Activated CD4-positive, alpha-beta T cell treated with anti-CD3 and anti-CD28 coated beads, Interleukin-2, amount 10 ng/mL, durations not matched to agents 24 days and 14 days (primary cell): ENCODE data around the gene MSI2. TPM values are rescaled to one million over a fixed set of nuclear protein-coding genes. Genes with fewer than 3 reads are reported as not detected.

Experiments
- DNase-seq: peaks from one replicate; pipeline ENCODE4 v3.0.0; 2022
- H3K27ac Mint-ChIP-seq: one replicate; pipeline ENCODE4 v1.8.0; 2022; ENCODE audit warnings: mild to moderate bottlenecking, mixed read lengths
- H3K27me3 Mint-ChIP-seq: one replicate; pipeline ENCODE4 v1.8.0; 2022; ENCODE audit warnings: mixed read lengths
- H3K36me3 Mint-ChIP-seq: one replicate; pipeline ENCODE4 v1.8.0; 2022; ENCODE audit warnings: low read depth, mild to moderate bottlenecking, mixed read lengths
- H3K4me1 Mint-ChIP-seq: one replicate; pipeline ENCODE4 v1.8.0; 2021; ENCODE audit warnings: mixed read lengths
- H3K4me3 Mint-ChIP-seq: one replicate; pipeline ENCODE4 v1.8.0; 2022; ENCODE audit warnings: mild to moderate bottlenecking, moderate library complexity, mixed read lengths
- H3K9me3 Mint-ChIP-seq: one replicate; pipeline ENCODE4 v1.8.0; 2021; ENCODE audit warnings: mixed read lengths
- intact Hi-C: fragments of 100-400 bp; cut with micrococcal nuclease; formaldehyde crosslinking; loops from one replicate; pipeline ENCODE4 v1.15.1; 2023
- total RNA-seq: library from RNA; stranded (reverse); gene quantifications from 2 replicates; pipeline ENCODE4 v1.2.3, GENCODE V29; 2022

The MSI2 gene
- total RNA-seq, 1 donor from 2014 or later = 172 TPM

DNA sequence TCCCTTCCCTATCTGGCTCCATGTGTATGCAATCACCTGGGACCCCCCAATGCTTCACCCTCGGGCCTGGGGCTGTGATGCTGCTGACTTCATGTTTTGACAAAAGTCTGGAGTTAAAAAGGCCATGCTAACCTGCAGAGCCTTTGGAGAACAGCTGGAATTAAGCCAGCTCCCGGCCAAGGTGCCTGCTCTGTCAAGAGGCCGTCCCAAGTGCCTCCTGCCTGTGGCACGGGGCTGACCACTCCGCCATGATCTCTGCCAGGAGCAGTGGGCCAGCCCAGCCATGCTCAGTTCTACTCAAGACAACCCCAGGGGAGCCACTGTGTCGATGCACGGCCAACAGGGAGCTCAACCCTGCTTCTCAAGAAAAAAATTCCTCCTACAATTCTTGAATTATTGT is 395.1 kb downstream of the MSI2 start:
- intact Hi-C loops = no loop called here
- Mint-ChIP-seq H3K4me3 (no peak overlapping the region), H3K27ac (no peak overlapping the region), H3K9me3 (no peaks in the 10 kb centered on the region), H3K36me3 (peaks cover 2% of the 10 kb centered on the region), H3K4me1 (no peaks in the 10 kb centered on the region), H3K27me3 (no peaks in the 10 kb centered on the region)
- DNase-seq = no peak

DNA sequence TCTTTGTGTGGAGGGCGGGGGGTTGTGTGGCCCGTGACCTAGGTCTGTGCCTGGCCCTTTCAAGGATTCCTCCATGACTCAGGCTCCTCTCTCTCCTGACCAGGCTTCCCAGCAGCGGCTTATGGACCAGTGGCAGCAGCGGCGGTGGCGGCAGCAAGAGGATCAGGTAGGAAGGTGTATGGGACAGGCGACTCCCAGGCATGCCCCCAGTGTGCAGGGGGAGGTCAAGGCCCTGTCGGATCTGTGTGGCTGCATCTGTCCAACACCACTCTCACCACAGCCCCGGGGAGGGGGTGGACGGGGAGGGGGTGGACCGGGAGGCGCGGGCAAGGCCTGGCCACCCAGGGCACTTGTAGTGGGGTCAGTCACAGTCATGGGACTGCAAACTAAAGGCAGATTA is 395.7 kb downstream of the MSI2 start:
- no peak overlapping the region for H3K27ac Mint-ChIP-seq
- H3K4me1 Mint-ChIP-seq = no peaks in the 10 kb centered on the region
- intact Hi-C loops = no loop called here
- H3K27me3 Mint-ChIP-seq = no peaks in the 10 kb centered on the region
- peaks cover 4% of the 10 kb centered on the region for H3K36me3 Mint-ChIP-seq
- no peaks in the 10 kb centered on the region for H3K9me3 Mint-ChIP-seq
- H3K4me3 Mint-ChIP-seq = no peak overlapping the region
- no peak for DNase-seq

DNA sequence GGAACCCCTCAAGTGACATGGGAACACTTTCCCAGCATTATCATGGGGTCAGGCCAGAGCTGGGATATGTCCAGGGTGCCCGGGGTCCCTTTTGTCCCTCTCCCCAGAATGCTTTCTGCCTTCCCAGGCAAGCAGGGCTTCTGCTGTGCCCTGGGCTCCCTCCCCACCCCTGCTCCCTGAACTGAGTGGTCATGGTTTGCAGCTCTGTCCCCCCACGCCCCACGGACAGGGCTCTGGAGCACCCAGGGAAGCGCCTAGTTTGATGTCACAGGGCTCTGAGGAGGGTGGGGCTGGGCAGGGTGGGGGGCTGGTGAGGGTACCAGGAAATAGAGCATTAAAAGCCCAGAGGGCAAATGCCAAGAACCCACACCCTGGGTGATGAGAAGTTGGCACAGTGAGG is 396.5 kb downstream of the MSI2 start:
- Mint-ChIP-seq H3K27ac (no peak overlapping the region), H3K4me1 (no peaks in the 10 kb centered on the region), H3K36me3 (peaks cover 5% of the 10 kb centered on the region), H3K27me3 (no peaks in the 10 kb centered on the region), H3K9me3 (no peaks in the 10 kb centered on the region), H3K4me3 (no peak overlapping the region)
- intact Hi-C loops = no loop called here
- no peak for DNase-seq

DNA sequence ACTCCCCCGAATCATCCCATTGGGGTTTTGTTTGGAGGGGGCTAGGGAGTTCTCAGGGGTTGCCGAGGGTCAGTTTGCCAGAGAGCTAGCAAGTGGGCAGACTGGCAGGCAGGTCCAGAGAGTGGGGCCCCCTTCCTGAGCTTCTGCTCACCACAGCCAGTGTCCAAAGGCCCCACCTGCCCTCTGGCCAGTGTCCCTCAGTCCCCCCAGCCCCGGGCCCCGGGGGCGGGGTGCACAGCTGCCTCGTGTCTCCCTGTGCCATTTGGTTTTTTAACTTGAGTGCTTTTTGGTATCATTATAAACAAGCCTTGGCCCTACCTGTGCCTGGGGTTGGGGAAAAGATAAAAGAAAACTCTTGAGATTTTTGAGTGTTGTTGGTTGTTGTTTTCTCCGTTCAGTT is 397.0 kb downstream of the MSI2 start:
- intact Hi-C loops = no loop called here
- H3K27me3 Mint-ChIP-seq = no peaks in the 10 kb centered on the region
- no peaks in the 10 kb centered on the region for H3K9me3 Mint-ChIP-seq
- no peak overlapping the region for H3K4me3 Mint-ChIP-seq
- DNase-seq = no peak
- H3K27ac Mint-ChIP-seq = no peak overlapping the region
- H3K36me3 Mint-ChIP-seq = peaks cover 5% of the 10 kb centered on the region
- H3K4me1 Mint-ChIP-seq = no peaks in the 10 kb centered on the region

DNA sequence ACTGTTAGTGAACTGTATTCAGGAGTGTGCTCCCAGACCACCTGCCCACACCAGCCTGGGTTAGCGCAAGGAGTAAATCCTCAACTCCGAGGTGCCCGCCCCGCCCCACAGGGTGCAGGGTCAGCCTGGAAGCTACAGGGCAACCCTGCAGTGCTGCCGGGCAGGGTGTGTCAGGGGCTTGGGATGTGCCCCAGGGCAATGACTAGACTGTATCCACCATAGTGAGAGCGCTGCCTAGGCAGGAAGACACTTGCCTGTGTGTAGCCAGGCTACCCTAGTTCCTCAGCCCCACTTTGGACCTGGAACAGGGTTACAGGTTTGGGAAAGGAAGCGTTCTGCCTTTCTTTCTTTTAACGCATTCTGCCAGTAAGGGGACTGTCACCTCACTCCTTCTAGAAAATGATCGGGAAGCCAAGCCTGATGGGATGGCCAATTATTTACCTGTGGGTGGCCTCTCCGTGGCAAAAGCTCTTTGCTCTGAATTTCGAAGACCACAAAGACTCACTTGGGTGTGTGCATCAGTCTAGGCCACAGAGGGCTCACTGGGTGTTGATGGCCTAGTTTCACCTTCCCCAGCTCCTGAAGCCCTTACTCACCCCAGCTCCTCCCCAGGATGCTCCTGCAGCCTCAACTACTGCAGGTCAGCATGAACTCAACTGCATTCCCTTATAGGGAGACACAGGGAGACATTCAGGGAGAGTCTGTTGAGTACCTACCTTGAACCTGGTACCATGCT is 397.9 kb downstream of the MSI2 start:
- Mint-ChIP-seq H3K9me3 (no peaks in the 10 kb centered on the region), H3K4me1 (no peaks in the 10 kb centered on the region)

DNA sequence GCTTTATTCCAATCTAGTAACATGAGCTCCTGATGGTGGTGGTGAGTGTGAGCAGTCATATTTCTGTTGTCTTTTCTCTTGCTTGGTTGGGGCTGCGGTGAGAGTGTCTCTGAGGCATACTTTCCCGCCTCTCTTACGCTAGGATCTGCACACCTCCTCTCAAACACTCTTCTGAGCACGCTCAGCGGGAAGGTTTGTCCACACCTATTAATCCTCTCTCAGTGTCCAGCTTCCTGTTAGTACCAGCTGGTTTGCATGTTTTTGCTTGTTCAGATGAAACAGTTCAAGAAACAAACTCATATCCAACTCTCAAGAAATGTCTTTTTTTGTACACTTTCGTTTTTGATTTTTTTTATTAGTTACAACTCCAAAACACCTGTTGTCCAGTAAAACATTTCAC is 399.2 kb downstream of the MSI2 start:
- no peak overlapping the region for H3K4me3 Mint-ChIP-seq
- H3K4me1 Mint-ChIP-seq = no peaks in the 10 kb centered on the region
- H3K27ac Mint-ChIP-seq = peak overlapping the region; percentile 9
- DNase-seq = no peak
- intact Hi-C loops = no loop called here
- H3K36me3 Mint-ChIP-seq = peaks cover 7% of the 10 kb centered on the region
- no peaks in the 10 kb centered on the region for H3K27me3 Mint-ChIP-seq
- no peaks in the 10 kb centered on the region for H3K9me3 Mint-ChIP-seq

More for the DNA sequence above, 397.9 kb downstream of the MSI2 start:
- intact Hi-C loops = no loop called here
- H3K27ac Mint-ChIP-seq = no peak overlapping the region
- H3K36me3 Mint-ChIP-seq = peaks cover 5% of the 10 kb centered on the region
- DNase-seq = no peak
- no peaks in the 10 kb centered on the region for H3K27me3 Mint-ChIP-seq
- H3K4me3 Mint-ChIP-seq = no peak overlapping the region

DNA sequence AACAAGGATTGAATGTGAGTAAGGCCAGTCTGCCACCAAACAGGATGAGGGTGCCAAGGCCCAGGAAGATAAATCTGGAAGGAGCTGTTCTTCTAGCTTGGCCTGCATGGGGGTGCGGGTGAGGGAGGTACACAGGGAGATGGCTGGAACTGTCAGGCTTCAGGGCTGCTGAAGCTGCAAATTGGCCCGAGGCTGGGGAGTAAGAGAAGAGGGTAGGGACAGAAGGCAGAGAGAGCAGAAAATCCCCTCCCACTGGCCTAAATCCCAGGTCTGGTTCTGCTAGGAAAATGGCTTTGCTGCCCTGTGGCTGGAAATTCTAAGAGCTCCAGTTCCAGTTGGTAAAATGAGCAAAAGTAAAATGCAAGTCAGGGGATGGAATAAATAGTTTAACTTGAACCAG is 400.9 kb downstream of the MSI2 start:
- H3K4me3 Mint-ChIP-seq = no peak overlapping the region
- intact Hi-C loops = no loop called here
- H3K27ac Mint-ChIP-seq = no peak overlapping the region
- H3K36me3 Mint-ChIP-seq = peaks cover 7% of the 10 kb centered on the region
- no peaks in the 10 kb centered on the region for H3K4me1 Mint-ChIP-seq
- no peak for DNase-seq
- no peaks in the 10 kb centered on the region for H3K27me3 Mint-ChIP-seq
- H3K9me3 Mint-ChIP-seq = no peaks in the 10 kb centered on the region

DNA sequence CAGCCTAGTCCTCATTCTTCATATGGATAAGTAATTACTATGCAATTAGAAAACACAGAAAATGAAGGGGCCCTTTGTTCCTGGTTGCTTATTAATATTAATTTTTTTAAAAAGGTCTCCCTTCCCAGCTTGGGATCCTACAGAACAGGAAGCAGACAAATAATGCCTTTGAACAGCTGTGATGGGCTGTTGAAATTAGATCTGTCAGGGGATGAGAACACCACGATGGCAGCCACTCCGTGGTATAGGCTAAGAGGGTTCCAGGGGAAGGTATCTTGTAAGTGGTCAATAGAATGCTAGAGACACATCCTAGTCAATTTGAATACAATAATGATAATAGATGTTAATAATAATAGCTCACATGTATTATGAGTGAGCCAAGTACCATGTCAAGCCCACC is 405.7 kb downstream of the MSI2 start:
- Mint-ChIP-seq H3K36me3 (peaks cover 4% of the 10 kb centered on the region), H3K27ac (no peak overlapping the region), H3K9me3 (no peaks in the 10 kb centered on the region), H3K27me3 (no peaks in the 10 kb centered on the region), H3K4me1 (no peaks in the 10 kb centered on the region), H3K4me3 (no peak overlapping the region)
- no peak for DNase-seq
- intact Hi-C loops = no loop called here

DNA sequence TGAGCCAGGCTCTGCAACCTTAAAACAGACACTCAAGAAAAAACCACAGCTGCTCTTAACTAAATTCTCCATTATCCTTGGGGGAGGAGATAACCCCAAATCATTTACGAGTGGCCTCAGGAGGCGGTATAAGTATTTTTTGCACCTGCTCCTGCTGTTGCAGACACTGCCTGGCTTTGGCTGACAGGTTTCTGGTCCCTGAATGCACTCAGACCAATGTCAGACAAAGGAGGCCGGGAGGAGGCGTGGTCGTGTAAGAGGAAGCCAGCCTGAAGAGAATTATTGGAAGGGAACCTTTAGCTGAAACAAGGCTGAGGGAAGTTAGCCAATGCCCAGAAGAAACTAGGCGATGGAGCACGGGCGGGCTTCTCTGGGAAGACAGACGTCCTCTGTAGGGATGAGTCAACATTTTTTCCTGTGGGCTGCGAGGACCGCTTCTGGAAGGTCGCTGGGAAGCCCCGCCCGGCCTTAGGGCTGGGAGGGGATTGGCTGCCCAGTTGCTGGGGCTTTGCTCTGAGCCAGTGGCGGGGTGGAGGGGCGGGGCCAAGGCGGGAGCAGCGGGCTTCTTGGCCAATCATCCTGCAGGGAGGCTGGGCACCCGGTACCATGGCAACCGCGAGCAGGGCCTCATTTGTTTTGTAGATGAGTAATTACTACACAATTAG is 406.5 kb downstream of the MSI2 start:
- no peaks in the 10 kb centered on the region for H3K4me1 Mint-ChIP-seq
- H3K27ac Mint-ChIP-seq = peak overlapping the region; percentile 49
- no peaks in the 10 kb centered on the region for H3K27me3 Mint-ChIP-seq
- H3K9me3 Mint-ChIP-seq = no peaks in the 10 kb centered on the region
- H3K36me3 Mint-ChIP-seq = peaks cover 3% of the 10 kb centered on the region
- H3K4me3 Mint-ChIP-seq = no peak overlapping the region
- intact Hi-C loops = no loop called here
- DNase-seq = peak; percentile 68

DNA sequence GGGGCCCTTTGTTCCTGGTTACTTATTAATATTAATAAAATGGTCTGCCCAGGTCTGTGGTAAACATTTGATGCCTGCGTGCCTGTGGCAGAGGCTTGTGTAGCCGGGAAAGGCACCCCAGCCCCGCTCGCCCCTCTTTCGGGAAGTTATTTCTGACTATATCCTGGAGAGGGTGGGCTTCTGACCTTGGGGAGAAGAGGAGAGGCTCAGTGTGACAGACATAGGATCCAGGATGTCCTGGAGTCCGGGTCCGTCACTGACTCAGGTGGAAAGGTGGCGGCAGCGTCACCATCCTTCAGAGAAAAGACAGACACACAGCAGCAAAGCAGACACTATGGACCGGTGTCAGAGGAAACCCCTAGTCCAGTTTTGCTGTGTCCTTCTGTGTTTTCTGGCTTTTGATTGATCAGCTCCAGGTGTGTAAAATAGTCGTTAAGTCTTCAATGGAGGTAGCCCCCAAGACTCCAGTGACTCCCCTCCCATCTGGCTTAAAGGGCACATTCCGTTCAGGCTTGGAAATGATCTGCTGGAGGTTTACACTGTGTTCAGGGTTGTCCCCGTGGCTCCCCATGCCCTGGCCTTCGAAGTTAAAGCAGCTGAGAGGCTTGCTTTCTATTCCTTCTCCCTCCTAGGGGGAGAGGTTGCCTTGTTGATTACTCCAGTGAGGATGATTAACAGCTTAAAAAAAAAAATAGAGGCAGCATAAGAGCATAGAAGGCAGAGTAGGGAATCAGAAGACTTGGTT is 407.2 kb downstream of the MSI2 start:
- Mint-ChIP-seq H3K4me1 (no peaks in the 10 kb centered on the region), H3K9me3 (no peaks in the 10 kb centered on the region), H3K4me3 (no peak overlapping the region), H3K36me3 (peaks cover 3% of the 10 kb centered on the region), H3K27ac (no peak overlapping the region), H3K27me3 (no peaks in the 10 kb centered on the region)
- intact Hi-C loops = no loop called here
- no peak for DNase-seq

DNA sequence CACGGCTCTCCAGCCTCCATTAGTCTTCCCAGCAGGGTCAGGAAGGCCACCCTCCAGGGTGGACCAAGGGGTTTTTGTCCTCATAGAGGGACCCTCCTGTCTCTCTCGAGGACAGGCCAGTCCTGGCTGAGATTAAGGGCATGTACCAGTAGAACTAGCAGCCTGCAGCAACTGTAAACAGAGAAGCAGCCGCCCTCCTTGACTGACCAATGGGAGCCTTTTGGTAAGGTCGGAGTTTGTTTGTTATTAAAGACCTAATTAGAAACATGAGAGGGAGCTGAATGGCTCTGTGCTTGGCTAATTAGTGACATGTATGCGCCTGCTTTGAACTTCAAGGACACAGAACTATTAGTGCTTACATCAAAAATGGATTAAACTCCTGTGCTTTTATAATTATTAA is 408.8 kb downstream of the MSI2 start:
- H3K9me3 Mint-ChIP-seq = no peaks in the 10 kb centered on the region
- intact Hi-C loops = no loop called here
- no peak for DNase-seq
- no peaks in the 10 kb centered on the region for H3K27me3 Mint-ChIP-seq
- H3K27ac Mint-ChIP-seq = no peak overlapping the region
- H3K36me3 Mint-ChIP-seq = peaks cover 3% of the 10 kb centered on the region
- no peaks in the 10 kb centered on the region for H3K4me1 Mint-ChIP-seq
- no peak overlapping the region for H3K4me3 Mint-ChIP-seq

DNA sequence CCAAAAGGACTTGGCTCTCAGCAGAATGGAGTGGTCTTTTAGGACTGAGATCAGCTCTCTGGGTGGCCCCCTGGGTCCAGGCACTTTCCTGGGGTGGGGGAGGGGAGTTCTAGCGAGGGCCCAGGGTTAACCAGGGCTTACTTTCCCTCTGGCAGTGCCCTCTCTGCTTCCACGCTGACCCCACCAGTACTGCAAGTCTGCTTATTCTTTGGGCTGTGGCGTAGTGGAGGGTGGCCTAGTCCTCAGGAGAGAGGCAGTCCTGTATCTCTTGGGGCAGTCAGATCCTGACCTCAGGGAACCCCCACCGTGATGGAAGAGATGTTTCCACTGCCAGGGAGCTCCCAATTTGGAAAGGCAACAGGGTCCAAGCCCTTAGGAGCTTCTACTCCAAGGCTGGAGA is 409.4 kb downstream of the MSI2 start:
- peaks cover 1% of the 10 kb centered on the region for H3K4me1 Mint-ChIP-seq
- H3K9me3 Mint-ChIP-seq = no peaks in the 10 kb centered on the region
- H3K27ac Mint-ChIP-seq = no peak overlapping the region
- H3K4me3 Mint-ChIP-seq = no peak overlapping the region
- no peaks in the 10 kb centered on the region for H3K27me3 Mint-ChIP-seq
- peaks cover 1% of the 10 kb centered on the region for H3K36me3 Mint-ChIP-seq
- intact Hi-C loops = no loop called here
- DNase-seq = no peak

DNA sequence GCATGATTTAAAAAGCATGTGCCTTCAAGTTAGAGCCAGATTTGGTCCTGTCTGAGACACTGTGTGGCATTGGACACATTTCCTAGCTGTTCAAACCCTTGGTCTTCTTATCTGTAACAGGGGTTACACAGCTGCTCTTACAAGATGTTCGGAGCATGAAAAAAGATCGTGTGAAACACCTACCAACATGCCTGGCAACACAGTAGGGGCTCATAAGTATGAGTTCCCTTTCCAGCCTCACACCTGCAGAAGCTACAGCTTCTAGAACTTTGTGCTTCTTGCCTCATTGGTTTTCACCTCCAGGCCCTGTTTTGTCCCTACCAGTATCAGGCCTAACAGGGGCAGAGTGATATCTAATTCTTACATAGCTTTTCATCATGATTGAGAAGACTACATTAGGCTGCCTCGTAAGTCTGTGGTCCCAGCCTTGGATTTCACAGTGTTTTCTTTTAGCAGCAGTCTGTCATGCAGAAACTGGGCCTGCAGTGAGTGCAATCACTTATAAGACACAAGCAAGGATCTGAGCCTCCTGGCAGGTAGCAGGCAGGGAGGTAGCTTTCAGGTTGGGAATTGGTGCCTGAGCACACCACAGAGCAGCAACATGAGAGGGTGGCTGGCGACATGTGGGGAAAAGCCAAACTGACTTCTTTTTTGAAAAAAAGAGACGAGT is 410.0 kb downstream of the MSI2 start:
- no peak for DNase-seq
- intact Hi-C loops = no loop called here
- Mint-ChIP-seq H3K36me3 (peaks cover 1% of the 10 kb centered on the region), H3K27me3 (no peaks in the 10 kb centered on the region), H3K9me3 (no peaks in the 10 kb centered on the region), H3K4me1 (peaks cover 5% of the 10 kb centered on the region), H3K4me3 (no peak overlapping the region), H3K27ac (no peak overlapping the region)

DNA sequence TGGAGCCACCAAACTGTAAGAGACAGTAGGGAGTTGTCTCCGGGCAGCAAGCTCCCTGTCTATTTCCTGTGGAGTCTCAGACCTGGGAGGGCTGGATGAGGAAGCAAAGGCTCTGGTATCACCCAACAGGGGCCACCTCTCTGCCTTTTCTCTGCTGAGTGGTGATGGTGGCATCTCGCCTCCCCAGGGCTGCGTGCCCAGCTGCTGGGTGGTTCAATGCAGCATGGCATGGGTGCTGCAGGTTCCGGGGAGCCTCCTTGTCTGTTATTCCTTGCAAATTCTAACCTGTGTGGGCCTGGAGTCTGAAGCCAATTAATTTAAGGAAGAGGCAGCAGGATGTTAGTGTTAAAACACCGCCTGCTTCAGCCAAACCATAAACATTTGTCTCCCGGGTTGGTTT is 410.6 kb downstream of the MSI2 start:
- DNase-seq = no peak
- Mint-ChIP-seq H3K27ac (no peak overlapping the region), H3K4me3 (no peak overlapping the region)

More for the DNA sequence above, 410.6 kb downstream of the MSI2 start:
- peaks cover 10% of the 10 kb centered on the region for H3K4me1 Mint-ChIP-seq
- no peaks in the 10 kb centered on the region for H3K9me3 Mint-ChIP-seq
- peaks cover 1% of the 10 kb centered on the region for H3K36me3 Mint-ChIP-seq
- intact Hi-C loops = no loop called here
- no peaks in the 10 kb centered on the region for H3K27me3 Mint-ChIP-seq
